Measurements from ENCODE around the gene AP2M1. TPM values are rescaled to one million over a fixed set of nuclear protein-coding genes. Genes with fewer than 3 reads are reported as not detected.

AP2M1 gene
- total and polyA plus RNA-seq, 2 of the 13 experiments (the other 11 are each of a cell fraction or from before 2014, with no cell fraction given), result 126 to 146 TPM

- no peak for TF ChIP-seq ZNF337 (CRISPR knock-in tag; IDR thresholded peaks at IDR 0.05; ENCODE audit: borderline replicate concordance, low read depth)
- no peak for TF ChIP-seq KLF12 (CRISPR knock-in tag; IDR thresholded peaks at IDR 0.05; ENCODE audit: borderline replicate concordance)
- no peak for TF ChIP-seq MAFK (conservative IDR thresholded peaks at IDR 0.05 in 1 of 2, IDR thresholded peaks at IDR 0.05 in 1 of 2; ENCODE audit: low read length in 2 of 2)
- TF ChIP-seq GFI1 (CRISPR knock-in tag; IDR thresholded peaks at IDR 0.05; ENCODE audit: borderline replicate concordance), result no peak
Measured at GRCh38 chr3:184144505-184144904, 30.1 kb upstream of the AP2M1 start (continued).

DNA sequence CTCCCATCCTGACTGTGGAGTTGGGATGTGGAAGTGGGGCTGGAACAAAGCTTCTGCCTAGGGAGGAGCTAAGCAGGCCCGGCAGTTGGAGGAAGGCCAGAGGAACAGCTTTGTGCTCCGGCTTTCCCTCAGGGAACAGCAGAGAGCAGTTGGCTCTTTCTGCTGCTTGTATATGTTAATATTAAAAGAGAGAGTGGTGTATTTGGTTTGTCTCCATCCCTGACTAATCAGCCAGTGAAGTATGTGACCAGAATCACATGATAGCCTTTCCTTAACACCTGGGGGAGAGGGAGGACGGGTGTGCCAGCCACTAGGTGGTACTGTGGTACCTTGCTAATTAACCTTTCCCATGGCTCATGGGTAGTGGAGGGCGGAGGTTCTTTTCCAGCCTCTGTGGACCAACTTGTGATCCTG, 29.5 kb upstream of the AP2M1 start:
- H4K20me1 ChIP-seq (ENCODE audit: insufficient read depth, low read length), result no peaks in the 10 kb centered on the region
- peak; percentile 80 for ATAC-seq
- H3K4me3 ChIP-seq (replicated peaks in 1 of 3; ENCODE audit: insufficient read depth in 1 of 3, low read depth in 2 of 3, low read length in 3 of 3), result no peak overlapping the region
- DNase-seq (ENCODE audit: low spot score), result peak; percentile 49
- peaks cover 7% of the 10 kb centered on the region for H3K4me1 ChIP-seq (ENCODE audit: insufficient read depth, low read length)
- no peak overlapping the region for H3K9ac ChIP-seq (ENCODE audit: insufficient read depth, low read depth, low read length)
- peak; percentile 72 for FAIRE-seq
- no TSS peak for BruUV-seq (replicated peaks)
- no peaks in the 10 kb centered on the region for H3K9me3 ChIP-seq (ENCODE audit: low read length)
- ChIA-PET POLR2A (interaction anchor here (0.8 to 1.2 kb wide), 5 partner anchors 10 to 97 kb away, joined by 3 to 7 read pairs (median 4); partner anchors contain the start of genes ABCF3, DVL3 and EIF2B5), CTCF (ENCODE audit: low intra/inter-chr PET ratio, low total read pairs) (interaction anchor here (1.1 kb wide), 1 partner anchor 144 kb away, joined by 3 read pairs; no protein-coding TSS in a partner anchor)
- intact Hi-C loops (cut with micrococcal nuclease; ENCODE audit: unreplicated experiment), result loop anchor here (1.0 to 5.0 kb wide), 2 partner anchors 42 to 97 kb away; partner anchors contain the start of gene ABCF3
- 83% methylated on average over 4 of the region's 4 CpGs for WGBS (ENCODE audit: low lambda C conversion rate)
- peaks cover 26 to 59% of the 10 kb centered on the region in 2 experiments for H3K36me3 ChIP-seq (replicated peaks in 1 of 2; ENCODE audit: control insufficient read depth in 1 of 2, insufficient read depth in 2 of 2, low read length in 2 of 2)
- H3K27ac ChIP-seq (ENCODE audit: extremely low read length, insufficient read depth, low read length), result no peak overlapping the region
- in situ Hi-C loops (cut with HindIII; ENCODE audit: extremely low pct_ligation_motif_present, low pct_unique_long_range_greater_than_20kb), result loop anchor here (25.0 kb wide), 1 partner anchor 258 kb away; the partner anchor contains the start of gene PARL
- TF ChIP-seq ZNF24 (IDR thresholded peaks at IDR 0.05) (no peak), TEAD3 (CRISPR knock-in tag; optimal IDR thresholded peaks at IDR 0.05; ENCODE audit: borderline replicate concordance) (peak; percentile 34), CTCF (CRISPR knock-in tag; IDR thresholded peaks at IDR 0.05) (peak; percentile 81), RAD21 (CRISPR knock-in tag; IDR thresholded peaks at IDR 0.05) (peak; percentile 71), SAP130 (CRISPR knock-in tag; IDR thresholded peaks at IDR 0.05; ENCODE audit: low read depth) (peak; percentile 47), ZNF143 (CRISPR knock-in tag; IDR thresholded peaks at IDR 0.05) (peak; percentile 58), FOSL2 (CRISPR knock-in tag; IDR thresholded peaks at IDR 0.05) (0 out of 2 replicates have a peak, but pooled peaks have one; percentile 7), NCOA1 (CRISPR knock-in tag; IDR thresholded peaks at IDR 0.05) (no peak), MIXL1 (CRISPR knock-in tag; IDR thresholded peaks at IDR 0.05) (peak; percentile 93), STAG1 (CRISPR knock-in tag; IDR thresholded peaks at IDR 0.05) (peak; percentile 72), POLR2A (IDR thresholded peaks at IDR 0.05; ENCODE audit: insufficient read depth in 1 of 2, low read depth in 2 of 2, low read length in 2 of 2) (peak in 1 of 2 experiments; percentile 20; a peak in 2 of 4 replicates), KDM2A (CRISPR knock-in tag; IDR thresholded peaks at IDR 0.05; ENCODE audit: borderline replicate concordance, low read depth) (peak; percentile 51; the same call in 1 of the 2 replicates), TAF15 (IDR thresholded peaks at IDR 0.05; ENCODE audit: low read depth, low read length, poor library complexity, severe bottlenecking) (no peak), SMC3 (IDR thresholded peaks at IDR 0.05; ENCODE audit: low read length) (peak; percentile 73), SRY (CRISPR knock-in tag; IDR thresholded peaks at IDR 0.05) (no peak)
- TF ChIP-seq, protein P1, sequence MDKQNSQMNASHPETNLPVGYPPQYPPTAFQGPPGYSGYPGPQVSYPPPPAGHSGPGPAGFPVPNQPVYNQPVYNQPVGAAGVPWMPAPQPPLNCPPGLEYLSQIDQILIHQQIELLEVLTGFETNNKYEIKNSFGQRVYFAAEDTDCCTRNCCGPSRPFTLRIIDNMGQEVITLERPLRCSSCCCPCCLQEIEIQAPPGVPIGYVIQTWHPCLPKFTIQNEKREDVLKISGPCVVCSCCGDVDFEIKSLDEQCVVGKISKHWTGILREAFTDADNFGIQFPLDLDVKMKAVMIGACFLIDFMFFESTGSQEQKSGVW (CRISPR knock-in tag; IDR thresholded peaks at IDR 0.05; ENCODE audit: borderline replicate concordance), result no peak
- TF ChIP-seq, protein P2, sequence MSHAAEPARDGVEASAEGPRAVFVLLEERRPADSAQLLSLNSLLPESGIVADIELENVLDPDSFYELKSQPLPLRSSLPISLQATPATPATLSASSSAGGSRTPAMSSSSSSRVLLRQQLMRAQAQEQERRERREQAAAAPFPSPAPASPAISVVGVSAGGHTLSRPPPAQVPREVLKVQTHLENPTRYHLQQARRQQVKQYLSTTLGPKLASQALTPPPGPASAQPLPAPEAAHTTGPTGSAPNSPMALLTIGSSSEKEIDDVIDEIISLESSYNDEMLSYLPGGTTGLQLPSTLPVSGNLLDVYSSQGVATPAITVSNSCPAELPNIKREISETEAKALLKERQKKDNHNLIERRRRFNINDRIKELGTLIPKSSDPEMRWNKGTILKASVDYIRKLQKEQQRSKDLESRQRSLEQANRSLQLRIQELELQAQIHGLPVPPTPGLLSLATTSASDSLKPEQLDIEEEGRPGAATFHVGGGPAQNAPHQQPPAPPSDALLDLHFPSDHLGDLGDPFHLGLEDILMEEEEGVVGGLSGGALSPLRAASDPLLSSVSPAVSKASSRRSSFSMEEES (CRISPR knock-in tag; IDR thresholded peaks at IDR 0.05), result peak; percentile 68; the same call in 1 of the 2 replicates
- no peak overlapping the region for H2AFZ ChIP-seq (ENCODE audit: low read length)
- H3K79me2 ChIP-seq (ENCODE audit: insufficient read depth, low read length), result no peaks in the 10 kb centered on the region
- no peak overlapping the region for H3K4me2 ChIP-seq (ENCODE audit: low read depth, low read length)
- H3K27me3 ChIP-seq (ENCODE audit: control insufficient read depth in 1 of 2, insufficient read depth in 2 of 2, low read length in 2 of 2), result no peaks in the 10 kb centered on the region
